Measurements from ENCODE around the gene AP5Z1.

The AP5Z1 gene

GRCh38 chr7:4766666-4767519, 8.5 kb upstream of the AP5Z1 start:
- DNase-seq, result no peak

- no peak for DNase-seq
Observed at GRCh38 chr7:4768597-4769569, 6.5 kb upstream of the AP5Z1 start.

- no peak for DNase-seq
Observed at GRCh38 chr7:4769761-4770160, 5.7 kb upstream of the AP5Z1 start.

GRCh38 chr7:4770886-4771285, 4.5 kb upstream of the AP5Z1 start:
- DNase-seq, result no peak

- no peak for DNase-seq
Observed at GRCh38 chr7:4771737-4772136, 3.7 kb upstream of the AP5Z1 start.

- no peak for DNase-seq
Observed at GRCh38 chr7:4772306-4772705, 3.1 kb upstream of the AP5Z1 start.

- no peak for DNase-seq
Observed at GRCh38 chr7:4774007-4774406, 1.4 kb upstream of the AP5Z1 start.

GRCh38 chr7:4774658-4775249, 669 bp upstream of the AP5Z1 start:
- DNase-seq, result no peak

GRCh38 chr7:4775848-4776623, 613 bp downstream of the AP5Z1 start:
- DNase-seq, result peak; percentile 59

- DNase-seq, result no peak
Observed at GRCh38 chr7:4779118-4779517, 3.7 kb downstream of the AP5Z1 start.

GRCh38 chr7:4781366-4782069, 6.1 kb downstream of the AP5Z1 start:
- no peak for DNase-seq

GRCh38 chr7:4782333-4783291, 7.2 kb downstream of the AP5Z1 start:
- no peak for DNase-seq

GRCh38 chr7:4783292-4783652, 7.8 kb downstream of the AP5Z1 start:
- no peak for DNase-seq

GRCh38 chr7:4783762-4784351, 8.4 kb downstream of the AP5Z1 start:
- no peak for DNase-seq

- DNase-seq, result no peak
Observed at GRCh38 chr7:4784799-4785198, 9.4 kb downstream of the AP5Z1 start.

GRCh38 chr7:4785371-4785770, 9.9 kb downstream of the AP5Z1 start:
- no peak for DNase-seq

- DNase-seq, result no peak
Observed at GRCh38 chr7:4786015-4786414, 10.6 kb downstream of the AP5Z1 start.

GRCh38 chr7:4787541-4787940, 12.1 kb downstream of the AP5Z1 start:
- no peak for DNase-seq

GRCh38 chr7:4787947-4788626, 12.7 kb downstream of the AP5Z1 start:
- DNase-seq, result no peak

Data from CD4-positive, alpha-beta T cell treated with Interleukin-10 for 1 hour (primary cell).